Esophagus squamous epithelium (tissue), 5 donors: Measurements from ENCODE around the gene RSF1. TPM values are rescaled to one million over a fixed set of nuclear protein-coding genes. Genes with fewer than 3 reads are reported as not detected.

Source experiments
- DNase-seq: peaks from one replicate; lab custom pipeline; 2025; lab: John Stamatoyannopoulos, UW
- H3K27ac ChIP-seq, 4 donors: fragments of 200-600 bp; sonication (generic); one replicate each; pipeline ENCODE4 v1.5.1; 2016 to 2019; ENCODE audit warnings: mild to moderate bottlenecking in 1 of 4
- H3K27me3 ChIP-seq, 4 donors: fragments of 200-600 bp; sonication (generic); 1 replicate in 3 of 4; 2 replicates in 1 of 4; pipeline versions ENCODE4 v1.5.1 to v1.6.0; 2017 to 2021; ENCODE audit warnings: antibody characterized with exemption in 1 of 4
- H3K36me3 ChIP-seq, 3 donors: fragments of 200-600 bp; sonication (generic); one replicate each; pipeline ENCODE4 v1.5.1; 2016 to 2019
- H3K4me1 ChIP-seq, 3 donors: fragments of 200-600 bp; sonication (generic); one replicate each; pipeline ENCODE4 v1.5.1; 2017 to 2019
- H3K4me3 ChIP-seq, 4 donors: fragments of 200-600 bp; sonication (generic); 1 replicate in 3 of 4; 2 replicates in 1 of 4; pipeline ENCODE4 v1.5.1; 2016 to 2019; ENCODE audit warnings: mild to moderate bottlenecking in 2 of 4, moderate library complexity in 1 of 4
- H3K9me3 ChIP-seq, 3 donors: fragments of 200-600 bp; sonication (generic); one replicate each; pipeline ENCODE4 v1.5.1; 2016 to 2019
- CTCF ChIP-seq, 6 experiments: fragments of 450-650 bp in 4 of 6; fragments of 200-600 bp in 2 of 6; sonication (generic) in 2 of 6; IDR thresholded peaks; one replicate each; pipeline ENCODE4 v1.5.1; 2016 to 2019; ENCODE audit warnings: antibody characterized with exemption in 6 of 6, mild to moderate bottlenecking in 4 of 6, moderate library complexity in 4 of 6
- POLR2A ChIP-seq, 4 donors: fragments of 450-650 bp; IDR thresholded peaks; one replicate each; pipeline ENCODE4 v1.6.1; 2017; ENCODE audit warnings: antibody characterized with exemption in 4 of 4, mild to moderate bottlenecking in 4 of 4, moderate library complexity in 3 of 4
- WGBS, 2 donors: methylation state at CpG; one replicate each; pipeline ENCODE4 v1.1.5; 2018; 5-methylcytosine and 5-hydroxymethylcytosine counted together
- intact Hi-C: fragments of 100-400 bp; cut with DNase I; formaldehyde crosslinking; loops from one replicate; pipeline ENCODE4 v1.15.0; 2022
- total RNA-seq, 4 donors: library from RNA; depleted of rRNA; stranded (reverse); fragments of >200 nt; gene quantifications; one replicate each; pipeline ENCODE4 v1.1.0, GENCODE V29; 2016
- donor health status: DM: yes; HTN: yes; CAD: no.

The RSF1 gene
- total RNA-seq, 4 donors from 2014 or later: 14.7 to 37.8 (median 29.1) TPM

- Histone ChIP-seq H3K4me1 (peaks cover 0 to 11% (median 3%) of the 10 kb centered on the region in 3 donors), H3K4me3 (no peak overlapping the region), H3K27me3 (no peaks in the 10 kb centered on the region), H3K9me3 (no peaks in the 10 kb centered on the region), H3K27ac (no peak overlapping the region), H3K36me3 (peaks cover 0 to 62% (median 8%) of the 10 kb centered on the region in 3 donors)
- no peak for DNase-seq
- intact Hi-C loops: no loop called here
- 82 to 94% methylated on average over 7 of the region's 7 CpGs for WGBS, 2 donors
- TF ChIP-seq CTCF (IDR thresholded peaks at IDR 0.05) (no peak), POLR2A (IDR thresholded peaks at IDR 0.05) (no peak)
Observed at GRCh38 chr11:77665240-77665965, 155.1 kb downstream of the RSF1 start.

- WGBS, 2 donors: 80 to 83% methylated on average over 3 of the region's 3 CpGs
- DNase-seq: no peak
- intact Hi-C loops: no loop called here
- peaks cover 0 to 23% (median 6%) of the 10 kb centered on the region in 3 donors for H3K4me1 ChIP-seq
- H3K4me3 ChIP-seq: no peak overlapping the region
- no peak for TF ChIP-seq POLR2A (IDR thresholded peaks at IDR 0.05)
- TF ChIP-seq CTCF (IDR thresholded peaks at IDR 0.05): no peak
- H3K9me3 ChIP-seq: no peaks in the 10 kb centered on the region
- H3K27ac ChIP-seq: no peak overlapping the region
- peaks cover 0 to 25% (median 0%) of the 10 kb centered on the region in 3 donors for H3K36me3 ChIP-seq
- H3K27me3 ChIP-seq: no peaks in the 10 kb centered on the region
Observed at GRCh38 chr11:77661670-77662069, 158.9 kb downstream of the RSF1 start.

DNA sequence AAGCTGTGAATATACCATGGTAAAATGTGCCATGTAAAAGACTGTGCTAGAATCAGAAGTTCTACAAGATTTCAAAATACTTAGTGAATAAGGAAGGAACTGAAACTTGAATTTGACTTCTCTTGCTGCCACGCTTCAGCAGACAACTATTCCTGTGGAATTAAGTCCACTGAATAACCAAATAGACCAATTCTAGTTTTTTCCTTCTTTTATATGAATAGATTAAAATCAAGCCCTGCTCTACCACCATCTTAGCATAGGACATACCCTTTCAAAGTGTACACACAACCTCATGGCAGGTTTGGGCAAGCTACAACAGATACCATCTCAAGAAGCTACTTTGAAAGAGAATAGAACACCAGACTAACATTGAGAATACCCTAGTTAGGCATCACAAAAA is 159.6 kb downstream of the RSF1 start:
- 23 to 50% methylated on average over 1 of the region's 1 CpG for WGBS, 2 donors
- no peak for DNase-seq
- H3K4me1 ChIP-seq: peaks cover 0 to 23% (median 6%) of the 10 kb centered on the region in 3 donors
- no peaks in the 10 kb centered on the region for H3K9me3 ChIP-seq
- H3K27ac ChIP-seq: no peak overlapping the region
- no peak for TF ChIP-seq CTCF (IDR thresholded peaks at IDR 0.05)
- no peak for TF ChIP-seq POLR2A (IDR thresholded peaks at IDR 0.05)
- H3K27me3 ChIP-seq: no peaks in the 10 kb centered on the region
- intact Hi-C loops: no loop called here
- H3K4me3 ChIP-seq: no peak overlapping the region
- H3K36me3 ChIP-seq: peaks cover 0 to 18% (median 0%) of the 10 kb centered on the region in 3 donors

- no peak overlapping the region for H3K27ac ChIP-seq
- TF ChIP-seq CTCF (IDR thresholded peaks at IDR 0.05) (no peak), POLR2A (IDR thresholded peaks at IDR 0.05) (no peak)
- no peaks in the 10 kb centered on the region for H3K9me3 ChIP-seq
- H3K27me3 ChIP-seq: no peaks in the 10 kb centered on the region
- no peaks in the 10 kb centered on the region for H3K36me3 ChIP-seq
- peaks cover 0 to 23% (median 6%) of the 10 kb centered on the region in 3 donors for H3K4me1 ChIP-seq
- intact Hi-C loops: no loop called here
- WGBS, 2 donors: 90 to 95% methylated on average over 4 of the region's 4 CpGs
- no peak for DNase-seq
- no peak overlapping the region for H3K4me3 ChIP-seq
Observed at GRCh38 chr11:77658213-77659013, 162.1 kb downstream of the RSF1 start.

GRCh38 chr11:77656362-77656761 is 164.2 kb downstream of the RSF1 start:
- H3K4me3 ChIP-seq: no peak overlapping the region
- H3K9me3 ChIP-seq: no peaks in the 10 kb centered on the region
- peaks cover 0 to 21% (median 6%) of the 10 kb centered on the region in 3 donors for H3K4me1 ChIP-seq
- DNase-seq: no peak
- no peak overlapping the region for H3K27ac ChIP-seq
- 80 to 92% methylated on average over 7 of the region's 7 CpGs for WGBS, 2 donors
- no peak for TF ChIP-seq POLR2A (IDR thresholded peaks at IDR 0.05)
- TF ChIP-seq CTCF (IDR thresholded peaks at IDR 0.05): no peak
- intact Hi-C loops: no loop called here
- no peaks in the 10 kb centered on the region for H3K27me3 ChIP-seq
- no peaks in the 10 kb centered on the region for H3K36me3 ChIP-seq
